ENCODE data around the gene GALNT13. TPM values are rescaled to one million over a fixed set of nuclear protein-coding genes. Genes with fewer than 3 reads are reported as not detected.

GALNT13 gene
- total RNA-seq, 2 experiments from 2014 or later, result not detected

GRCh38 chr2:154289870-154290269 lies 418.1 kb downstream of the GALNT13 start:
- BruUV-seq (replicated peaks), result no TSS peak
- intact Hi-C loops (cut with micrococcal nuclease; ENCODE audit: unreplicated experiment), result no loop called here
- Histone ChIP-seq H3K27ac (ENCODE audit: low read depth, low read length, poor library complexity, severe bottlenecking) (no peak overlapping the region), H4K20me1 (ENCODE audit: insufficient read depth, low read length) (no peaks in the 10 kb centered on the region), H3K4me3 (ENCODE audit: low read depth, low read length, poor library complexity, severe bottlenecking) (no peak overlapping the region), H3K9me2 (ENCODE audit: insufficient read depth, low read length) (no peaks in the 10 kb centered on the region), H2AFZ (ENCODE audit: low read length) (no peak overlapping the region), H3K79me2 (ENCODE audit: insufficient read depth, low read depth, low read length) (no peaks in the 10 kb centered on the region), H3K36me3 (ENCODE audit: insufficient read depth, low read length) (no peaks in the 10 kb centered on the region), H3K4me2 (ENCODE audit: low read length) (no peak overlapping the region), H3K9me3 (ENCODE audit: low read length) (no peaks in the 10 kb centered on the region), H3K4me1 (ENCODE audit: insufficient read depth, low read length, poor library complexity, severe bottlenecking) (no peaks in the 10 kb centered on the region)
- DNase-seq (ENCODE audit: low spot score), result no peak
- TF ChIP-seq, protein P1, sequence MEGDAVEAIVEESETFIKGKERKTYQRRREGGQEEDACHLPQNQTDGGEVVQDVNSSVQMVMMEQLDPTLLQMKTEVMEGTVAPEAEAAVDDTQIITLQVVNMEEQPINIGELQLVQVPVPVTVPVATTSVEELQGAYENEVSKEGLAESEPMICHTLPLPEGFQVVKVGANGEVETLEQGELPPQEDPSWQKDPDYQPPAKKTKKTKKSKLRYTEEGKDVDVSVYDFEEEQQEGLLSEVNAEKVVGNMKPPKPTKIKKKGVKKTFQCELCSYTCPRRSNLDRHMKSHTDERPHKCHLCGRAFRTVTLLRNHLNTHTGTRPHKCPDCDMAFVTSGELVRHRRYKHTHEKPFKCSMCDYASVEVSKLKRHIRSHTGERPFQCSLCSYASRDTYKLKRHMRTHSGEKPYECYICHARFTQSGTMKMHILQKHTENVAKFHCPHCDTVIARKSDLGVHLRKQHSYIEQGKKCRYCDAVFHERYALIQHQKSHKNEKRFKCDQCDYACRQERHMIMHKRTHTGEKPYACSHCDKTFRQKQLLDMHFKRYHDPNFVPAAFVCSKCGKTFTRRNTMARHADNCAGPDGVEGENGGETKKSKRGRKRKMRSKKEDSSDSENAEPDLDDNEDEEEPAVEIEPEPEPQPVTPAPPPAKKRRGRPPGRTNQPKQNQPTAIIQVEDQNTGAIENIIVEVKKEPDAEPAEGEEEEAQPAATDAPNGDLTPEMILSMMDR (conservative IDR thresholded peaks at IDR 0.05; ENCODE audit: low read length), result no peak
- TF ChIP-seq EZH2phosphoT487 (IDR thresholded peaks at IDR 0.05; ENCODE audit: borderline replicate concordance, low read depth, low read length), result no peak
- POLR2A ChIA-PET, result interaction anchor here (0.7 kb wide), 1 partner anchor 19 kb away, joined by 3 read pairs; no protein-coding TSS in a partner anchor
- CTCF ChIA-PET (ENCODE audit: unreplicated experiment), result no interaction called here

- no peaks in the 10 kb centered on the region for H3K9me3 ChIP-seq (ENCODE audit: low read length)
- no peak overlapping the region for H2AFZ ChIP-seq (ENCODE audit: low read length)
- no peak overlapping the region for H3K27ac ChIP-seq (ENCODE audit: low read depth, low read length, poor library complexity, severe bottlenecking)
- no peaks in the 10 kb centered on the region for H4K20me1 ChIP-seq (ENCODE audit: insufficient read depth, low read length)
- intact Hi-C loops (cut with micrococcal nuclease; ENCODE audit: unreplicated experiment), result no loop called here
- no peaks in the 10 kb centered on the region for H3K79me2 ChIP-seq (ENCODE audit: insufficient read depth, low read depth, low read length)
- ChIA-PET CTCF (ENCODE audit: unreplicated experiment) (no interaction called here), POLR2A (interaction anchor here (1.4 kb wide), 1 partner anchor 19 kb away, joined by 4 read pairs; no protein-coding TSS in a partner anchor)
- DNase-seq (ENCODE audit: low spot score), result no peak
- H3K9me2 ChIP-seq (ENCODE audit: insufficient read depth, low read length), result no peaks in the 10 kb centered on the region
- H3K4me2 ChIP-seq (ENCODE audit: low read length), result no peak overlapping the region
- BruUV-seq (replicated peaks), result no TSS peak
- H3K4me1 ChIP-seq (ENCODE audit: insufficient read depth, low read length, poor library complexity, severe bottlenecking), result no peaks in the 10 kb centered on the region
- no peaks in the 10 kb centered on the region for H3K36me3 ChIP-seq (ENCODE audit: insufficient read depth, low read length)
- no peak overlapping the region for H3K4me3 ChIP-seq (ENCODE audit: low read depth, low read length, poor library complexity, severe bottlenecking)
- TF ChIP-seq EZH2phosphoT487 (IDR thresholded peaks at IDR 0.05; ENCODE audit: borderline replicate concordance, low read depth, low read length), result no peak
- TF ChIP-seq, protein P1 (conservative IDR thresholded peaks at IDR 0.05; ENCODE audit: low read length), result no peak
Observed at GRCh38 chr2:154291511-154291910, 419.8 kb downstream of the GALNT13 start.

DNA sequence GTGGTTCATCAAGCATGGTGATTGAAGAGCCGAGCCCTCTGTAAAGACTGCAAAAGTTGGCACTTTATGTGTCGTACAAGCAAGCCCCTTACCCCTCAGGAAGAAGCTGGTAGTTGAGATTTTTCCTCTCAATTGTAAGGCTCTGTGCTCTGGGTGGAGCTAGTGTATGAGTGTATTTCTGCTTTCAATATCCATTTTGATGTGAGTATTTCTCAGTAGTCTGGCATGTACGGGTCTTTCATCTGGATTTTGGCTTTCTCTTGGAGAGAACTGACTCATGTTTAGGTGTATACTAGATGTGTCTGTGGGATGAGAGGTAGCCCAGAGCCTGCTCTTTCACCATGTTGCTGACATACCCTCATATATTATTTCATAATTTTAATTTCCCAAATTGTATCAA lies 420.2 kb downstream of the GALNT13 start:
- POLR2A ChIA-PET, result interaction anchor here (1.4 kb wide), 1 partner anchor 19 kb away, joined by 4 read pairs; no protein-coding TSS in a partner anchor
- no peaks in the 10 kb centered on the region for H3K4me1 ChIP-seq (ENCODE audit: insufficient read depth, low read length, poor library complexity, severe bottlenecking)
- H3K36me3 ChIP-seq (ENCODE audit: insufficient read depth, low read length), result no peaks in the 10 kb centered on the region
- H3K9me3 ChIP-seq (ENCODE audit: low read length), result no peaks in the 10 kb centered on the region
- TF ChIP-seq EZH2phosphoT487 (IDR thresholded peaks at IDR 0.05; ENCODE audit: borderline replicate concordance, low read depth, low read length), result no peak
- TF ChIP-seq, protein P1 (conservative IDR thresholded peaks at IDR 0.05; ENCODE audit: low read length), result no peak
- H3K9me2 ChIP-seq (ENCODE audit: insufficient read depth, low read length), result no peaks in the 10 kb centered on the region
- intact Hi-C loops (cut with micrococcal nuclease; ENCODE audit: unreplicated experiment), result no loop called here
- no peaks in the 10 kb centered on the region for H3K79me2 ChIP-seq (ENCODE audit: insufficient read depth, low read depth, low read length)
- H2AFZ ChIP-seq (ENCODE audit: low read length), result no peak overlapping the region
- no peak for DNase-seq (ENCODE audit: low spot score)
- H3K27ac ChIP-seq (ENCODE audit: low read depth, low read length, poor library complexity, severe bottlenecking), result no peak overlapping the region
- CTCF ChIA-PET (ENCODE audit: unreplicated experiment), result no interaction called here
- no peaks in the 10 kb centered on the region for H4K20me1 ChIP-seq (ENCODE audit: insufficient read depth, low read length)
- H3K4me2 ChIP-seq (ENCODE audit: low read length), result no peak overlapping the region
- BruUV-seq (replicated peaks), result no TSS peak
- no peak overlapping the region for H3K4me3 ChIP-seq (ENCODE audit: low read depth, low read length, poor library complexity, severe bottlenecking)

Data from OCI-LY7 (cell line).